ENCODE data around the gene DTNBP1. TPM values are rescaled to one million over a fixed set of nuclear protein-coding genes. Genes with fewer than 3 reads are reported as not detected.

The DTNBP1 gene
- 5.5 and 6.2 TPM in 2 replicates for total RNA-seq

DNA sequence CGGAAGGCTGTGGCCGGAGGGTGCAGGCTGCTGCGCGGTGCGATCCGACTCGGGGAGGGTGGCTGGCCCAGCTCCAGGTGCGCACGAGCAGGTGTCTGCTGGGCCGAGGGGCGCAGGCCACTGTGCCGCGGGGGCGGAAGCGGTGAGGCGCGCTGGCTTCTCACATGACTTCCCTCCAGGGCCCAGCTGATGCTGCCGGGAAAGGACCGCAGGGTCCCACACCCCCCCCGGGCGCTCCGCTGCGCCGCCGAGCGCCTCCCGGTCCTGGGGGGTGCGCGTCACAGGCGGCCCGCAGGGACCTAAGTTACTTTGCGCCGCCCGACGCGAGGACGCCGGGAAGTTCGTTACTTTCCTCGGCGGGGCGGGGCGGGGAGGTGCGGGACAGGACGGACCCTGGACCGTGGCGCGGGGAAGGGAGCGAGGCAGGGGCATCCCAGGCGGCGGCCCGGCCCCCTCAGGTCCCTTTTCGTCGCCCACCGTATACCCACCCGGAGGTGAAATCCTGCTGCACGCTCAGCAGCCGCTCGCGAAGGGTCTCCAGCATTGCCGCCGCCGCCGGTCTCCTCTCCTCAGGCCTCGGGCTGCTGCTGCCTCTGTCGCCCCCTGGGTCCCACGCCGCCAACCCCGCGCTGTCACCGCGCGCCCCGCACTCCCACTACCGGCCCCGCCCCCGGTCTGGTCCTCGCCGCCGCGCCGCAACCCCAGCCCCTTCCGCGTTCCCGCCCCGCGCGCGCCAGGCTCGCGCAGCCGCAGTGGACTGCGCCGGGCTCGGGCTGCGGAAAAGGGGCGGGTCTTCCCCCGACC lies at the start of gene DTNBP1:
TSS of gene DTNBP1 (minus strand) at position 703 of the 804 bp plus-strand sequence. CDS start at position 544, 159 bp downstream.

All from smooth muscle cell of bladder (primary cell).